ENCODE measurements around the gene XKR7.

The XKR7 gene

DNA sequence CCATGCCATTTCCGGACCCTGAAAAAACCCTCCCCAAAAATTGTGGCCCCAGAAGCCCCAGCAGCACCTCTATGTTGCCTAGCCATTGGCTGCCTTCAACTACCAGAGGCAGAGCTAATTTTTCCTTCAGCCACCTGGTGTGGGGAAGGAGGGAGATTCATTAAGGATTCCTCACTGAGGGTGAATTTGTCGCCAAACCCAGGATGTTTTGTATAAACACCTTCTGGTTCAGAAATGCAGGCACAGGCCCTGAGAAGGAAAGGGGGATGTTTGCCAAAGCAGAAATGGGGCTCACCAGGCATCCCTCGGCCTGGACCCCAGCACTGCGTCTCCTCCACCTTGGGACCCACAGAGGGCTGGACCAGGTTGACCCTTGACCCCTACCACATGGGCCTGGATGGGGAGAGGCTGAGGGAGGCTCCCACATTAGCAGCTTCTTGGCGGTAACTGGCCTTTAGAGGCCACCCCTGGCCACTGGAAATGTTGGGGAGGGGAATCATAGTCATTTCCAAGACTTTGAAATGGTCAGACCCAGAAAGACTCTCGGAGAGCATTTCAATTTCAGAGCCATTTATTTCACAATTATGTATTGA lies 14.3 kb upstream of the XKR7 start:
- no peak for TF ChIP-seq POLR2A (IDR thresholded peaks at IDR 0.05; ENCODE audit: low read depth, low read length)
- FAIRE-seq: no peak
- DNase-seq (ENCODE audit: insufficient read length, low spot score): no peak

DNA sequence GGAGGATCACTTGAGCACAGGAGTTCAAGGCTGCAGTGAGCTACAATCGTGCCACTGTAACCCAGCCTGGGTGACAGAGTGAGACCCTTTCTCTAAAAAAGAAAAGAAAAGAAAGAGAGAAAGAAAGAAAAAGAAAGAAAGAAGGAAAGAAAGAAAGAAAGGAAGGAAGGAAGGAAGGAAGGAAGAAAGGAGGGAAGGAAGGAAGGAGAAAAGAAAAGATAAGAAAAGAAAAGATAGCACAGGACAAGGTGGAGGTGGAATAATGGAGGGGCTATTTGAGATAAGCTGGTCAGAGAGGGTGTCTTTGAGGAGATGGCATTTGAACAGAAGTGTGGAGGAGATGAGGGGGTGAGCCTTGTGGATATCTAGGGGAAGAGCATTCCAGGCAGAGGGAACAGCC lies 13.5 kb upstream of the XKR7 start:
- FAIRE-seq (no peak), DNase-seq (ENCODE audit: insufficient read length, low spot score) (no peak)
- TF ChIP-seq POLR2A (IDR thresholded peaks at IDR 0.05; ENCODE audit: low read depth, low read length) (no peak), POLR2AphosphoS5 (IDR thresholded peaks at IDR 0.05; ENCODE audit: low read depth, low read length) (no peak), PAX5 (IDR thresholded peaks at IDR 0.05; ENCODE audit: insufficient read depth, low read length, severe bottlenecking) (no peak), SPI1 (IDR thresholded peaks at IDR 0.05; ENCODE audit: low read depth, low read length) (no peak), POU2F2 (IDR thresholded peaks at IDR 0.05; ENCODE audit: low read depth, low read length) (no peak), TAF1 (IDR thresholded peaks at IDR 0.05; ENCODE audit: low read depth, low read length) (no peak)

DNA sequence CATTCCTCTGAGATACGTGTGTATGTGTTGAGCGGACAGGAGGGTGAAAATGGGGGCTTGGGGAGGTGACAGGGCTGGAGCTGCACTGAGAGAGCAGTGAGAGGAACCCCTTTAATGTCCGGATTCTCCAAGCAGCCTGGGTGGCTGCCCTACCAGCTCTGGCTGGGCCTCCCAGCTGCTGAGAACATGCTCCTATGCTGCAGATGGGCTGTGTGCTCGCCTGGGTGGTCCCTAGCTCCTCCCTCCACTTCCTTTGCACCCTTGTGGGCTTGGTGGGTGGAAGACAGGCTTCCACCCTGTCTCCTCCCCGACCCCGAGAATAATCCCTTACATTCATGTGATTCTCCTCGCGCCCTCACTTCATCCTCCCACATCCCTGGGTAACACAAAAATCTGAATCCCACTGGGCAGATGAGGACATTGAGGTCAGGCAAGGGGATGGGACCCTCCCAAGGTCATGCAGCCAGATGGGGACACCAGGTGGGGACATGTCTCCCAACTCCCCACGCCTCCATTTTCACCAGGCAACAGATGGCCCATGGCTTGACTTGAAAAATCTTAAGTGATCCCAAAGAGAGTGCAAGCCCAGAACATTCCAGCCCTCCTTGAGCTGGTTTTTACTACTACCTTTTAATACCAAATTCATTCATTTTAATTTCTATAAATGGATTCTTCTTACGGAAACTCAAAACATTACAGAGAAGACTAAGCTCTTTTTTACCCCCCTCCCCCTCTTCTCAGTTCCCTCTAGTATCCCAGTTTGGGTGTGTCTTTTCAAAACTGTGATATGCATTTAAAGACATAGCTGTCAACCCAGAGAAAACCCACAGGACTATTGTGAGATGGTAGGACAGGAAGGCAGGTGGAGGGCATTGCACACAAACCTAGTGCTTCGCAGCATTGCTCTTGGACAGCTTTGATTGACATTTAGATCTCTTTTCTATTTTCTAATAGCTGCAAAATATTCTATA lies 11.1 kb upstream of the XKR7 start:
- FAIRE-seq: no peak
- no peak for DNase-seq (ENCODE audit: insufficient read length, low spot score)

DNA sequence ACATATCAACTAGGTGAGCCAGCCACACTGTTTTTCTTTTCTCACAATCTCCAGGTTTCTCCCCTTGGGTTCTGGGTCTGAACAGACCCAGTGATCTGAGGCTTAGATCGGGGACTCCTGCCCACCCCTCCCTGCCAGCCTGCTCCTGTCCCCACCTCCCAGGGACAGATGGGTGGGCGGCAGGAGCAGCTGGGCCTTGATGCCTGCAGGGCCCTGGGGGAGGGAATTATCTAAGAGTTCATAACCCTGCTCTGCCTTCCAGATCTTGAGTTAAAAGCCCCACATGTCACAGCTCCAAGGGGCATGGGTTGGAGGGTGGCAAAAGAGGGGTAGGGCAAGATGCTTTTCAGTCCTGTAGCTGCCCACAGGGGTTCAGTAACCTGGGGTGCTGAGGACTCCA lies 5.2 kb upstream of the XKR7 start:
- TF ChIP-seq TAF1 (IDR thresholded peaks at IDR 0.05; ENCODE audit: low read depth, low read length) (no peak), PAX5 (IDR thresholded peaks at IDR 0.05; ENCODE audit: insufficient read depth, low read length, severe bottlenecking) (no peak), SPI1 (IDR thresholded peaks at IDR 0.05; ENCODE audit: low read depth, low read length) (no peak), POLR2AphosphoS5 (IDR thresholded peaks at IDR 0.05; ENCODE audit: low read depth, low read length) (no peak), POU2F2 (IDR thresholded peaks at IDR 0.05; ENCODE audit: low read depth, low read length) (no peak), POLR2A (IDR thresholded peaks at IDR 0.05; ENCODE audit: low read depth, low read length) (no peak)
- FAIRE-seq (no peak), DNase-seq (ENCODE audit: insufficient read length, low spot score) (no peak)

More for the DNA sequence above, 11.1 kb upstream of the XKR7 start:
- no peak for TF ChIP-seq POU2F2 (IDR thresholded peaks at IDR 0.05; ENCODE audit: low read depth, low read length)
- no peak for TF ChIP-seq TAF1 (IDR thresholded peaks at IDR 0.05; ENCODE audit: low read depth, low read length)
- no peak for TF ChIP-seq POLR2AphosphoS5 (IDR thresholded peaks at IDR 0.05; ENCODE audit: low read depth, low read length)
- TF ChIP-seq POLR2A (IDR thresholded peaks at IDR 0.05; ENCODE audit: low read depth, low read length): no peak
- TF ChIP-seq SPI1 (IDR thresholded peaks at IDR 0.05; ENCODE audit: low read depth, low read length): no peak
- no peak for TF ChIP-seq PAX5 (IDR thresholded peaks at IDR 0.05; ENCODE audit: insufficient read depth, low read length, severe bottlenecking)

DNA sequence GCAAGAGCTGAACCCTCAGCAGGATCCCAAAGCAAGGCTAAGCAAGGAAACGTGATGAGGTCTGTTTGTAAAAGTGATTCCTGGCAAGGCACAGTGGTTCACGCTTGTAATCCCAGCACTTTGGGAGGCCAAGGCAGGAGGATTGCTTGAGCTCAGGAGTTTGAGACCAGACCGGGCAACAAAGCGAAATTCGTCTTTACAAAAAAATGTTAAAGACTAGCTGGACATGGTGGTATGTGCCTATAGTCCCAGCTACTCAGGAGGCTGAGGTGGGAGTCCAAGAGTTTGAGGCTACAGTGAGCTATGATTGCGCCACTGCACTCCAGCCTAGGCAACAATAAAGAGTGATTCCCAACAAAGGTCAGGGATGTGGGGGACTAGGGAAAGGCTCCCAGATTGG lies 4.1 kb upstream of the XKR7 start:
- DNase-seq (ENCODE audit: insufficient read length, low spot score) (no peak), FAIRE-seq (no peak)
- TF ChIP-seq POU2F2 (IDR thresholded peaks at IDR 0.05; ENCODE audit: low read depth, low read length) (no peak), POLR2A (IDR thresholded peaks at IDR 0.05; ENCODE audit: low read depth, low read length) (no peak), TAF1 (IDR thresholded peaks at IDR 0.05; ENCODE audit: low read depth, low read length) (no peak), POLR2AphosphoS5 (IDR thresholded peaks at IDR 0.05; ENCODE audit: low read depth, low read length) (no peak), SPI1 (IDR thresholded peaks at IDR 0.05; ENCODE audit: low read depth, low read length) (no peak), PAX5 (IDR thresholded peaks at IDR 0.05; ENCODE audit: insufficient read depth, low read length, severe bottlenecking) (no peak)

DNA sequence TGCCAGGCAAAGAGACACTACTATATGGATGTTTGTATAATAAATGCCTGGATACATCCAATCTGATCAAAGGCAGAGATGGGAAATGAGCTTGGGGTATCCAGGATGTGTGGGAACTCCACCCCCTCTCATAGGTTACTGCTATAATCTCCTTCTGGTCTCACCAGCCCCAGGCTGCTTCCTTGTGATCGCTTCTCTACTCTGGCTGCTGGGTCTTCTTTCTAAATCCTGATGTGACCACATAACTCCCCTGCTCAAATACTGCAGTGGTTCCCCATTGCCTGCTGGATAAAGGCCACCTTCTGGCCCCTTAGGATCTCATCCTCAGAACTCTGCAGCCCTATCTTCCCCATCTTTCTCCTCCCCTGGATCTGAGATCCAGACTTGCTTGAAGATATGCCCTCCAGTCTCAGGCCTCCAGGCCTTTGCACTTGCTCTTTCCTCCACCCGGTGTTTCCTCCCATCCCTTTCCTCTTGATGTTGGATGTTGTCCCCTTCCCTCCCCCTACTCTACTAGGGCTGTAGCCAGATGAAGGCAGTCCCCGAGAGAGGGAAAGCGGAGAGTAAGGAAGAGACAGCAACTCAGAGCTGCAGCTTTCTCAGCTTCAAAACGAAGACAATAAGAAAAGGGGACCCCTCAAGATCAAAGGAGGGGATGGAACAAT lies 828 bp upstream of the XKR7 start:
- DNase-seq (ENCODE audit: insufficient read length, low spot score) (no peak), FAIRE-seq (no peak)
- TF ChIP-seq TAF1 (IDR thresholded peaks at IDR 0.05; ENCODE audit: low read depth, low read length) (no peak), POU2F2 (IDR thresholded peaks at IDR 0.05; ENCODE audit: low read depth, low read length) (no peak), SPI1 (IDR thresholded peaks at IDR 0.05; ENCODE audit: low read depth, low read length) (no peak), POLR2A (IDR thresholded peaks at IDR 0.05; ENCODE audit: low read depth, low read length) (no peak), POLR2AphosphoS5 (IDR thresholded peaks at IDR 0.05; ENCODE audit: low read depth, low read length) (no peak), PAX5 (IDR thresholded peaks at IDR 0.05; ENCODE audit: insufficient read depth, low read length, severe bottlenecking) (no peak)

DNA sequence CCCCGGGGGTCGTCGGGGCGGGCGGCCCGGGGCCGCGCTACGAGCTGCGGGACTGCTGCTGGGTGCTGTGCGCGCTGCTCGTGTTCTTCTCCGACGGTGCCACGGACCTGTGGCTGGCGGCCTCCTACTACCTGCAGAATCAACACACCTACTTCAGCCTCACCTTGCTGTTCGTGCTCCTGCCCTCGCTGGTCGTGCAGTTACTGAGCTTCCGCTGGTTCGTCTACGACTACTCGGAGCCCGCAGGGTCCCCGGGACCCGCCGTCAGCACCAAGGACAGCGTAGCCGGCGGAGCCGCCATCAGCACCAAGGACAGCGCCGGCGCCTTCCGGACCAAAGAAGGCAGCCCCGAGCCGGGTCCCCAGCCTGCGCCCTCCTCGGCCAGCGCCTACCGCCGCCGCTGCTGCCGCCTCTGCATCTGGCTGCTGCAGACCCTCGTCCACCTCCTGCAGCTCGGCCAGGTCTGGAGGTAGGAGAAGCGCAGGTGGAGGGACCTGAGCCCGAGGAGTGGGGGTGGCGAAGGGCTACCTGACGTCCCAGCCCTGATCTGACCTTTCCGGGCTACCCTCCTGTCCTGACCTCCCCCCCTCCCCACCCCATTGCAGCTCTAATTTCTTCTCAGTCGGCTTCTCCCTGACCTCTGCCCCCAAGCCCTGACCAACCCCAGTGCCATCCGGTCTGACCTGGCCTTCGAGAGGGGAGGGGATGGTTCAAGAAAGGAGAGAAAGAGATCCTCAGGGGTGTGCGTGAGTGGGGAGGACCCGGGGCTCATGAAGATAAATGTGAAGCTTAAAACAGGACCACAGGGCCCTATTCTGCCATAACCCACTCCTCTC lies 558 bp downstream of the XKR7 start:
- TF ChIP-seq POLR2A (IDR thresholded peaks at IDR 0.05; ENCODE audit: low read depth, low read length) (no peak), POLR2AphosphoS5 (IDR thresholded peaks at IDR 0.05; ENCODE audit: low read depth, low read length) (no peak), TAF1 (IDR thresholded peaks at IDR 0.05; ENCODE audit: low read depth, low read length) (no peak), PAX5 (IDR thresholded peaks at IDR 0.05; ENCODE audit: insufficient read depth, low read length, severe bottlenecking) (no peak), POU2F2 (IDR thresholded peaks at IDR 0.05; ENCODE audit: low read depth, low read length) (no peak), SPI1 (IDR thresholded peaks at IDR 0.05; ENCODE audit: low read depth, low read length) (no peak)
- peak; percentile 93 for DNase-seq (ENCODE audit: insufficient read length, low spot score)
- peak; percentile 50 for FAIRE-seq

DNA sequence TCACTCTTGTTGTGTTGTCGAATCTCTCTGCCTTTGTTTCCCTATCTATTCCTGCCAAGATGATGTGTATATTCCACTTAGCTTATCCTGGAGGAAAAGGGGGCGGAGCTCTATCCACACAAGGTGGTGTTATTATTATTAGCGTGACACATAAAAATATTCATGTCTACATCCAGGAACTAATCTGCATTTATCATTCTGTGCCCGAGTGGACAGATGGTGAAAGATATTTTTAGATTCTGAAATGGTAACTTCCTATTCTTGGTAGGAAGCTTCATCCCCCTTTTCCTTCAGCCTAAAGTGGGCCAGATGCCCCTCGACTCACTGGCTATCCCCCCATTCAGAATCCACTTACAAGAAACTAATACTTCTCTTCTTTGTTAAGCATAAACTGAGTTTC lies 2.0 kb downstream of the XKR7 start:
- FAIRE-seq (no peak), DNase-seq (ENCODE audit: insufficient read length, low spot score) (no peak)
- no peak for TF ChIP-seq SPI1 (IDR thresholded peaks at IDR 0.05; ENCODE audit: low read depth, low read length)
- TF ChIP-seq TAF1 (IDR thresholded peaks at IDR 0.05; ENCODE audit: low read depth, low read length): no peak
- no peak for TF ChIP-seq POU2F2 (IDR thresholded peaks at IDR 0.05; ENCODE audit: low read depth, low read length)
- TF ChIP-seq PAX5 (IDR thresholded peaks at IDR 0.05; ENCODE audit: insufficient read depth, low read length, severe bottlenecking): no peak
- TF ChIP-seq POLR2AphosphoS5 (IDR thresholded peaks at IDR 0.05; ENCODE audit: low read depth, low read length): no peak
- no peak for TF ChIP-seq POLR2A (IDR thresholded peaks at IDR 0.05; ENCODE audit: low read depth, low read length)

Measured in GM12891 (cell line).